ENCODE results near the gene PSMG4. TPM values are rescaled to one million over a fixed set of nuclear protein-coding genes. Genes with fewer than 3 reads are reported as not detected.
A peak's percentile ranks its signal among the peaks of the same experiment; 100 is the strongest.
"Not testable (repeated sequence)": the region's sequence is repeated elsewhere in the genome, so short reads cannot be mapped to it uniquely, and the experiment has no call there.

PSMG4 gene
- total and polyA plus RNA-seq, 4 donors, result 12.0 to 38.2 (median 26.0) TPM

GRCh38 chr6:3244003-3244831 is 14.5 kb upstream of the PSMG4 start:
- Histone ChIP-seq H3K27me3 (ENCODE audit: control insufficient read depth in 1 of 2, insufficient read depth in 2 of 2, low read length in 1 of 2) (no peaks in the 10 kb centered on the region), H3K36me3 (ENCODE audit: control insufficient read depth in 1 of 2, insufficient read depth in 2 of 2, low read length in 1 of 2) (no peaks in the 10 kb centered on the region), H3K27ac (ENCODE audit: low read depth in 1 of 2, low read length in 2 of 2) (no peak overlapping the region), H3K4me1 (ENCODE audit: control insufficient read depth in 1 of 2, insufficient read depth in 2 of 2, low read length in 2 of 2) (no peaks in the 10 kb centered on the region), H3K9me3 (ENCODE audit: control insufficient read depth, low read length) (no peaks in the 10 kb centered on the region), H3K4me3 (ENCODE audit: low read length in 2 of 2) (no peak overlapping the region)
- intact Hi-C loops (cut with DNase I), result no loop called here
- DNase-seq (no peak), ATAC-seq (ENCODE audit: low FRiP score) (no peak)
- 82 to 84% methylated on average over 8 of the region's 8 CpGs for WGBS, 2 donors

- intact Hi-C loops (cut with DNase I), result not testable (repeated sequence)
Measured at GRCh38 chr6:3244832-3245161, 13.9 kb upstream of the PSMG4 start.

DNA sequence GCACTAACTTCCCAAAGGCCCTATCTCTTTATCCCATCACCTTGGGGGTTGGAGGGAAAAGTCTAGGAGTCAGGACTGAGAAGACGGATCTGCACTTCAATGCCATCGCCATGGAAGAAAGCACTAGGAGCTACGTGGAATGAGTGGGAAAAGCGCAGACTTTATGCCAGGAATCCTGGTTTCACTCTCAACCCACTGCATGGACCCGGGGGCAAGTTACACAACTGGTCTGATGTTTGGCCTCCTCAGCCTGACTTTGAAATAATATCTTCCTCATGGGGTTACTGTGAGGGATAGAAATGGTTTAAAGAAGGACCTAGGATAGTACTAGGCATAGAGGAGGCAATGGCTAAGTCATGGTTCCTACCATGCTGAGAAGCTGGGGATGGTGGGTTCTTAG is 13.5 kb upstream of the PSMG4 start:
- ATAC-seq (ENCODE audit: low FRiP score), result no peak
- H3K4me3 ChIP-seq (ENCODE audit: low read length in 2 of 2), result no peak overlapping the region
- H3K4me1 ChIP-seq (ENCODE audit: control insufficient read depth in 1 of 2, insufficient read depth in 2 of 2, low read length in 2 of 2), result no peaks in the 10 kb centered on the region
- no peaks in the 10 kb centered on the region for H3K27me3 ChIP-seq (ENCODE audit: control insufficient read depth in 1 of 2, insufficient read depth in 2 of 2, low read length in 1 of 2)
- H3K9me3 ChIP-seq (ENCODE audit: control insufficient read depth, low read length), result no peaks in the 10 kb centered on the region
- no peaks in the 10 kb centered on the region for H3K36me3 ChIP-seq (ENCODE audit: control insufficient read depth in 1 of 2, insufficient read depth in 2 of 2, low read length in 1 of 2)
- intact Hi-C loops (cut with DNase I), result no loop called here
- DNase-seq, result no peak
- H3K27ac ChIP-seq (ENCODE audit: low read depth in 1 of 2, low read length in 2 of 2), result no peak overlapping the region
- 96 to 97% methylated on average over 5 of the region's 5 CpGs for WGBS, 2 donors

More at GRCh38 chr6:3244832-3245161, 13.9 kb upstream of the PSMG4 start:
- H3K4me1 ChIP-seq (ENCODE audit: control insufficient read depth in 1 of 2, insufficient read depth in 2 of 2, low read length in 2 of 2); H3K9me3 ChIP-seq (ENCODE audit: control insufficient read depth, low read length); ATAC-seq (ENCODE audit: low FRiP score); H3K4me3 ChIP-seq (ENCODE audit: low read length in 2 of 2); H3K36me3 ChIP-seq (ENCODE audit: control insufficient read depth in 1 of 2, insufficient read depth in 2 of 2, low read length in 1 of 2); H3K27me3 ChIP-seq (ENCODE audit: control insufficient read depth in 1 of 2, insufficient read depth in 2 of 2, low read length in 1 of 2); DNase-seq; H3K27ac ChIP-seq (ENCODE audit: low read depth in 1 of 2, low read length in 2 of 2): not testable (repeated sequence)
- WGBS, 2 donors, result 97 to 99% methylated on average over 7 of the region's 7 CpGs

- Histone ChIP-seq H3K4me3 (ENCODE audit: low read length in 2 of 2) (no peak overlapping the region), H3K36me3 (ENCODE audit: control insufficient read depth in 1 of 2, insufficient read depth in 2 of 2, low read length in 1 of 2) (no peaks in the 10 kb centered on the region), H3K27ac (ENCODE audit: low read depth in 1 of 2, low read length in 2 of 2) (no peak overlapping the region), H3K9me3 (ENCODE audit: control insufficient read depth, low read length) (no peaks in the 10 kb centered on the region), H3K27me3 (ENCODE audit: control insufficient read depth in 1 of 2, insufficient read depth in 2 of 2, low read length in 1 of 2) (no peaks in the 10 kb centered on the region), H3K4me1 (ENCODE audit: control insufficient read depth in 1 of 2, insufficient read depth in 2 of 2, low read length in 2 of 2) (no peaks in the 10 kb centered on the region)
- DNase-seq (peak; percentile 79 to 88), ATAC-seq (ENCODE audit: low FRiP score) (peak; percentile 65)
- 25 to 29% methylated on average over 36 of the region's 36 CpGs for WGBS, 2 donors
- intact Hi-C loops (cut with DNase I), result no loop called here
Measured at GRCh38 chr6:3247255-3248146, 11.2 kb upstream of the PSMG4 start.

GRCh38 chr6:3249821-3250220 is 8.9 kb upstream of the PSMG4 start:
- H3K4me3 ChIP-seq (ENCODE audit: low read length in 2 of 2), result no peak overlapping the region
- H3K27me3 ChIP-seq (ENCODE audit: control insufficient read depth in 1 of 2, insufficient read depth in 2 of 2, low read length in 1 of 2), result no peaks in the 10 kb centered on the region
- ATAC-seq (ENCODE audit: low FRiP score), result no peak
- H3K9me3 ChIP-seq (ENCODE audit: control insufficient read depth, low read length), result no peaks in the 10 kb centered on the region
- intact Hi-C loops (cut with DNase I), result loop anchor here (2.0 to 5.0 kb wide), 2 partner anchors 43 to 123 kb away; no protein-coding TSS in a partner anchor
- no peak overlapping the region for H3K27ac ChIP-seq (ENCODE audit: low read depth in 1 of 2, low read length in 2 of 2)
- peak in 1 of 2 donors; percentile 12 for DNase-seq
- 90 to 93% methylated on average over 3 of the region's 3 CpGs for WGBS, 2 donors
- no peaks in the 10 kb centered on the region for H3K36me3 ChIP-seq (ENCODE audit: control insufficient read depth in 1 of 2, insufficient read depth in 2 of 2, low read length in 1 of 2)
- H3K4me1 ChIP-seq (ENCODE audit: control insufficient read depth in 1 of 2, insufficient read depth in 2 of 2, low read length in 2 of 2), result no peaks in the 10 kb centered on the region

- intact Hi-C loops (cut with DNase I), result loop anchor here (2.0 to 5.0 kb wide), 2 partner anchors 43 to 123 kb away; no protein-coding TSS in a partner anchor
- 69 to 71% methylated on average over 9 of the region's 9 CpGs for WGBS, 2 donors
- Histone ChIP-seq H3K27ac (ENCODE audit: low read depth in 1 of 2, low read length in 2 of 2) (no peak overlapping the region), H3K4me3 (ENCODE audit: low read length in 2 of 2) (no peak overlapping the region), H3K36me3 (ENCODE audit: control insufficient read depth in 1 of 2, insufficient read depth in 2 of 2, low read length in 1 of 2) (no peaks in the 10 kb centered on the region), H3K4me1 (ENCODE audit: control insufficient read depth in 1 of 2, insufficient read depth in 2 of 2, low read length in 2 of 2) (no peaks in the 10 kb centered on the region), H3K27me3 (ENCODE audit: control insufficient read depth in 1 of 2, insufficient read depth in 2 of 2, low read length in 1 of 2) (no peaks in the 10 kb centered on the region), H3K9me3 (ENCODE audit: control insufficient read depth, low read length) (no peaks in the 10 kb centered on the region)
- ATAC-seq (ENCODE audit: low FRiP score) (no peak), DNase-seq (peak in 1 of 2 donors; percentile 38)
Measured at GRCh38 chr6:3250231-3250675, 8.5 kb upstream of the PSMG4 start.

GRCh38 chr6:3251462-3252314 is 7.1 kb upstream of the PSMG4 start:
- Histone ChIP-seq H3K27ac (ENCODE audit: low read depth in 1 of 2, low read length in 2 of 2) (no peak overlapping the region), H3K9me3 (ENCODE audit: control insufficient read depth, low read length) (no peaks in the 10 kb centered on the region), H3K36me3 (ENCODE audit: control insufficient read depth in 1 of 2, insufficient read depth in 2 of 2, low read length in 1 of 2) (no peaks in the 10 kb centered on the region), H3K4me1 (ENCODE audit: control insufficient read depth in 1 of 2, insufficient read depth in 2 of 2, low read length in 2 of 2) (no peaks in the 10 kb centered on the region), H3K27me3 (ENCODE audit: control insufficient read depth in 1 of 2, insufficient read depth in 2 of 2, low read length in 1 of 2) (no peaks in the 10 kb centered on the region), H3K4me3 (ENCODE audit: low read length in 2 of 2) (no peak overlapping the region)
- intact Hi-C loops (cut with DNase I), result loop anchor here (1.0 to 5.0 kb wide), 3 partner anchors 44 to 125 kb away; partner anchors contain the start of gene TUBB2A (in 1 of the 2)
- 35 to 37% methylated on average over 20 of the region's 20 CpGs for WGBS, 2 donors
- peak; percentile 81 for ATAC-seq (ENCODE audit: low FRiP score)
- DNase-seq, result peak; percentile 86 to 94

DNA sequence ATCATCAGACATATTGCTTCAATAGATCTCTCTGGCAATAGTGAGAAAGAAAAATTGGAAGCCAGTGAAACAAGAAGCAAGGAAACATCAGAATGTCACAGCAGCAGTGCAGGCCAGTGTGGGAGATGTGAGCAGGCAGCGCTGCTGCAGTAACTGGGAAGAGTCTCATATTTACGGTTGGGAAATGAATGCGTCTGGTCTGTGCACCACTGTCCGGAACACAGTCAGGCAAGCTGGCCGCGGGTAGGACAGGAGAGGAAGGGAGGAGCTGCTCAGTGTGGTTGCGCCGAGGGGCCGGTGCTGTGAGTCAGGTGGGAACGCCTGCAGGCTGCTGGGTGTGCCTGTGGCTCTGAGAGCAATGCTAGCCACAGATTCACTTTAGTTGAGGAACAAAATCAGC is 6.4 kb upstream of the PSMG4 start:
- ATAC-seq (ENCODE audit: low FRiP score), result no peak
- Histone ChIP-seq H3K27ac (ENCODE audit: low read depth in 1 of 2, low read length in 2 of 2) (no peak overlapping the region), H3K27me3 (ENCODE audit: control insufficient read depth in 1 of 2, insufficient read depth in 2 of 2, low read length in 1 of 2) (no peaks in the 10 kb centered on the region), H3K9me3 (ENCODE audit: control insufficient read depth, low read length) (no peaks in the 10 kb centered on the region), H3K4me3 (ENCODE audit: low read length in 2 of 2) (no peak overlapping the region), H3K36me3 (ENCODE audit: control insufficient read depth in 1 of 2, insufficient read depth in 2 of 2, low read length in 1 of 2) (no peaks in the 10 kb centered on the region), H3K4me1 (ENCODE audit: control insufficient read depth in 1 of 2, insufficient read depth in 2 of 2, low read length in 2 of 2) (no peaks in the 10 kb centered on the region)
- intact Hi-C loops (cut with DNase I), result loop anchor here in 1 of 2 donors (5.0 kb wide), 1 partner anchor 45 kb away; no protein-coding TSS in a partner anchor
- WGBS, 2 donors, result 94 to 95% methylated on average over 10 of the region's 10 CpGs
- peak in 1 of 2 donors; percentile 64 for DNase-seq

Measured in aorta (tissue), 5 donors.